HG03469 (cell line): ENCODE measurements around the gene LPIN3.
A peak's percentile ranks its signal among the peaks of the same experiment; 100 is the strongest.

Source experiments
- ATAC-seq: cut with Tn5 transposase; IDR thresholded peaks from one replicate; pipeline ENCODE4 v1.9.1; 2021; ENCODE audit warnings: mild to moderate bottlenecking, moderate library complexity, moderate number of reproducible peaks; ENCODE audit not compliant: unreplicated experiment

Gene LPIN3

DNA sequence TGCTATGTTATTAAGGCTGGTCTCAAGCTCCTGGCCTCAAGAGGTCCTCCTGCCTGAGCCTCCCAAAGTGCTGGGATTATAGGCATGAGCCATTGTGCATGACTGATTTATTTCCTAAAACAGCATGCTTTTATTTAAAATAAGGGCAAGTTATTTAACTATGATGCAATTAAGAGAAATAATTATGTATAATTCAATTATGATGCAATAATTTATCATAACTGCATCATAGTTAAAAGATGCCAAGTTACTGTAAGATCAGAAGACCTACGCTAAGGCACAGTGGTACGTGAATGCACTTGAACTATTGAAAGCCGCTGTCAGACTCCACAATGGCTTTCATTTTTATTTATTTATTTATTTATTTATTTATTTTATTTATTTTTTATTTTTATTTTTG, 50.3 kb downstream of the LPIN3 start:
- no peak for ATAC-seq

- ATAC-seq, result no peak
These were observed 51.0 kb downstream of the LPIN3 start for GRCh38 chr20:41391587-41392001.

DNA sequence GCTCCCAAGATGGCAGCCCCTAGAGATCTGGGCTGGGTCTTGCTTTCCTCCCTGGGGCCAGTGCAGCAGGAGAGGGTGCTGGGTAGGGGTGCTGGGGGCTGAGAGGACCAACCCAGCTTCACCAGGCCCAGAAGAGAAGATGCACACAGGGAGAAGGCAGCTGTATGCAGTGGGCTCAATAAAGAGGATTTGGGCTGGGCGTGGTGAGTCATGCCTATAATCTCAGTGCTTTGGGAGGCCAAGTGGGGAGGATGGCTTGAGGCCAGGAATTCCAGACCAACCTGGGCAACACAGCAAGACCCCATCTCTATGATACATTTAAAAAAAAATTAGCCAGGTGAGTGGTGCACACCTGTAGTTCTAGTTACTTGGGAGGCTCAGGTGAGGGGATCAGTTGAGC, 51.7 kb downstream of the LPIN3 start:
- ATAC-seq, result no peak

- no peak for ATAC-seq
These were observed 52.5 kb downstream of the LPIN3 start for GRCh38 chr20:41392871-41393704.

GRCh38 chr20:41393705-41394066, 53.1 kb downstream of the LPIN3 start:
- ATAC-seq, result no peak

- ATAC-seq, result no peak
These were observed 53.5 kb downstream of the LPIN3 start for GRCh38 chr20:41394081-41394480.

GRCh38 chr20:41394931-41395666, 54.5 kb downstream of the LPIN3 start:
- no peak for ATAC-seq

DNA sequence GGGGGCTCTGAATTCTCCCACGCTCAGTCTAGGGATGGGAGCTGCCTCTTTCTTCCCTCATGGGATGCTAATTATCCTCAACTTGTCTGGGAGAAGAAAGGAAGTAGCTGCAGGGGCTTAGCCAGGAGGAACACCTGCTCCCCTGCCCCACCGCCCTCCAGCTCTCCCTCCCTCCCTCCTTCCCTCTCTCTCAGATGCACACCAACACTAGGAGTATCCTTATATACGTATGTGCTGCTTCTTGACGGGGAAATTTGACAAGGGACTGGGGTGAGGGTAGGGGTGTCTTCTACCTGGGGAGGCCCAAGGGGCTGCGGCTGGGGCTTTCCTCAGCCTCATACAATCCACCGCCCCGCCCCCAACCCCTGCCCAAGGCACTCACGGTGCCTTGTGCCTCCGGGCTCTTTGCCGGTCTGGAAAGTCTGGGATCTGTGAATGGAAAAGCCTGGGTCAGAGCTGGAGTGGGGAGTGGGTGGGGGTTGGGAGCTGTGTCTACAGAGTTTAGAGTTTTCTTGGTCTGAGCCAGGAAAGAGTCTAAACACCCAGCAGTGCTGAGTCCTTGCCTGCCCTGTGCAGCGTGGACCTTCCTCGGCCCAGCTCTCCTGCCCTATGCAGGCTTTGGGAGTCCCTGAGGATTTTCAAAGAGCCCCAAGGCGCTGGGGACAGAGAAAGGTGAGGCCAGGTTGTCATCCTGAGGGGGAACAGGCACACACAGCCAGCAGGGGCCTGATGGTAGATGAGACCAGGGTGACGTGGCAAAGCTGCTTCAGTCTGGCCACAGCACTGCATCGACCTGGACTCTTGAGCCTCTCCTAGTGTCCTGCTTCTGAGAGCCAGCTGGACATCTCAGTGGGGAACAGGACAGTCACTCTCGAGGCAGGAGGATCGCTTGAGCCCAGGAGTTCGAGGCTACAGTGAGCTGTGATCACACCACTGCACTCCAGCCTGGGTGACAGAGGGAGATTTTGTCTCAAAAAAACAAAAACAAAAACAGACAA, 55.3 kb downstream of the LPIN3 start:
- ATAC-seq, result no peak

- ATAC-seq, result no peak
These were observed 57.8 kb downstream of the LPIN3 start for GRCh38 chr20:41398408-41398807.

DNA sequence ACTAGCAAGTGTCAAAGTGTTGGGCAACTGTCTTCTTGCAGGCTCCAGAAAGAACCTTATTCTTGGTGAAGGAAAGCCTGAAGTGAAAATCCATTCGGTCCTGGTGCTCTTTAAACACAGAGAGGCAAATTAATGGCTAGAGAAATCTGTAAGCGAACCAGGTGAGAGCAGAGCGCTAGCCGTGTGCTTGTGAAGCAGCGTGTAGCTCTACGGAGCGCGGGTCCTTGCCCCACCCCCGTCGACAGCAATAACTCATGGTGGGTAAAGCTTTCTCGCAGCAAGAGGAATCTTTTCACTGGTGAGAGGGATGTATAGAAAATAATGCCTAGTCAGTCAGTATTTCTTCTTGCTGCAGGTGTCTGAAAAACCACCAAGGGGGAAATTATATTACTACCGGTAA, 63.0 kb downstream of the LPIN3 start:
- ATAC-seq, result no peak

GRCh38 chr20:41405436-41405835, 64.8 kb downstream of the LPIN3 start:
- no peak for ATAC-seq

DNA sequence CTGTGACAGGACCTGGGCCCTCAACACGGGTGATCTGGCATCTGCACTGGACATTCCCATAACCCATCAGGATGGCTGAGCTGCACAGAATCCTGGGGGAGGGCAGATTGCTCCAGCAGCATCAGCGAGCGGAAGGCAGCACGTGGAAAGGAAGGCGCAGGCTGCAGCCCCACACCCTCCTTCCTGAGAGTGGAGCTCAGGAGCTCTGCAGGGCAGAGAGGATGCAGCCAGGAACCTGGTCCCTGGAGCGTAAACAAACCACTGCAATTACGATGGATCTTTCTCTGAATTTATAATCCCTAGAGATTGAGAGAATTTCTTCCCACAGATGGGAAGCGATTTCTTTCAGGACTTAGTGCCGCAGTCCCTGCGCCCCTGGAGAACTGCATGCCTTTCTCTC, 65.7 kb downstream of the LPIN3 start:
- ATAC-seq, result no peak

DNA sequence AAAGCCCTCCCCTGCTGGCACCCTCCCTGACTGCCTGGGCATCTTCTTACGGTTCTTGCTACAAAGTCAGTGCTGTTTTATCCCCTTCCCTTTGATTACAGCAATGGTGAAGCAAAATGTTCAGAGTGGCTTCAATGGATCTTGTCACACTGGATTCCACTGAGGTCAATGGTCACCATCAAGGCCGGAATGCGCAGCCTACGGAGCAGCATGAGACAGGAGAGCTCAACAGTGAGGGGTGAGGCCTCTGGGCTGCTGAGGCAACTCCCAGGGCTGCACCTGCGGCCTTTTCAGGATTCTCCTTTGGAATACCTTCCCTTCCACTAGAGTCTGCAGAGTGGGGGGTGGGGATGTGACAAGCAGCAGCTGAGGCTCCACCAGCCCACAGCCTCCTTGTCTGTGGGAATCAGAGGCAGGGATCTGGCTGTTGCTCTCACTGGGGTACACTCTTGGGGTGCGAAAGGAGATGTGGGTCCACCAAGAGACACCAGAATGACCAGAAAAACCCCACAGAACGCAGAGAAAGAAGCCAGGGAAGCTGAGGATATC, 66.3 kb downstream of the LPIN3 start:
- no peak for ATAC-seq

DNA sequence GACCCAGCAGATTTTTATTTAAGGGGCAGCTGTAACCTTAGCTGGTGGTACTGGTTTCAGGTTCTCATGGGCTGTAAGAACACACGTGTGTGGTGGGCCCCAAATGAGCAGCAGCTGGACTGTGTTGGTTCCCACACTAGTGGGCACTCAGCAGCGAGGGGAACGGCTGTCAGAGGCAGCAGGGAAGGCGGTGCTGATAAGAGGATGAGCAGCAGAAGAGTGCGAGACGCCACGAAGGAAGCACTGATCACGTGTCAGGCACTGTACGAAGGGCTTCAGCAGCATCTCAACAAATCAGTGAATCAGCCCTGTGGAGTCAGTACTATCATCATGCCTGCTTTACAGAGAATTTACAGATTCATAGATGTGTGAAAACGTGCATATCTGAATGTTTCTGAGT, 67.0 kb downstream of the LPIN3 start:
- ATAC-seq, result no peak

DNA sequence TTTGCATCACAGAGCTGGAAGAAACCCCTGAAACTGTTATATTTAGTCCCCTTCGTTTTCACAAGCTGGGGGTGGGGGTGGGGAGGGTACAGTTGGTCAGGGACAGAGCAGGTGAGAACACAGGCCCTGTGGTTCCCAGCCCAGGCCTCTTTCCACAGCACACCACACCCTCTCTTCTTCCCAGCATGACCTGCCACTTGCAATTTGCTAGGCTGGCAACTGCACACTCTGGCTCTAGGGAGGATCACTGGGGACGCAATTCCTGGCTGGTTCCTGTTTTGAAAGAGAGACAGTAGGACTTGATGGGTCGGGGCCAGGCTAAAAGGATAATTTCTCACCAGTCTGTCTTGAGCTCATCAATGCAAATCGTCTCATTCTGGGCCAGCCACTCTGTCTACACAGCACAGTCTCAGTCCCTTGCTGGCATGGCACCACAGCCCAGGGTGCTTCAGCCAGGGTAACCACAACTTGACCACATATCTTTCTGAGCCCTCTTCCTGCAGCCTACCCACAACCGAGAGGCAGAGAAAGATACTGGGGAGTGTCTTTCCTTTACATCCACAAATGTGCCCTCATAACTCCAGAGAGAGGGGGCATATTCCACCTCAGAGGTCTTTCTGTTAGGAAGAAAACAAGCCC, 67.7 kb downstream of the LPIN3 start:
- peak; percentile 56 for ATAC-seq

DNA sequence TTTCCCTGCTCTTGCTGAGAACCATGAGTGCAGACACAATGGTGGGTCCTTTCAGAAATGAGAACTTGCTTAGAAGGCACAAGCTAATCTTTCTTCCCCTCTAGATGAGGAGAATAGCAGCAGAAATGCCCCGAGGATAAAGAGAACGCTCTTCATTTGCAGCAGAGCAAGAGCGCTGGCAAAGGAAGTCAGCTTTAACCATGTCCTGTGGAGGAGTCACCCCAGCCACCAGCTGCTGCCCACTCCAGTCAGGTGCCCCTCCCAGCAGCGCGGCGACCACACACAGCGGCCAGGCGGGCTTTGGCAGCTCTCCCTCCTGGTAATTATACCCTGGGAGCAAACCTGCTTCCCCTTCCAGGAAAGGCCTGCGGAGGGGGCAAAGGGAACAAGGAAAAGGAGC, 68.4 kb downstream of the LPIN3 start:
- ATAC-seq, result no peak
